MM.1S (cell line): ENCODE measurements around the gene ARHGAP23.

ENCODE experiments used
- DNase-seq: peaks from one replicate; pipeline ENCODE4 v3.0.0-alpha.2; 2015
- H2AFZ ChIP-seq: fragments of 300-600 bp; sonication (generic); 2 replicates; pipeline ENCODE4 v1.6.0; 2016; ENCODE audit warnings: antibody characterized with exemption, low read length
- H3F3A ChIP-seq: fragments of 300-600 bp; sonication (generic); 2 replicates; pipeline ENCODE4 v1.6.1; 2016; ENCODE audit warnings: mild to moderate bottlenecking, antibody characterized with exemption, low read length, moderate library complexity, mixed read lengths; ENCODE audit not compliant: insufficient read depth
- H3K27ac ChIP-seq: fragments of 300-600 bp; sonication (generic); 2 replicates; pipeline ENCODE4 v1.5.1; 2016; ENCODE audit warnings: mild to moderate bottlenecking, low read length
- H3K27me3 ChIP-seq: fragments of 300-600 bp; sonication (generic); replicated peaks from 2 replicates; pipeline ENCODE4 v1.6.0; 2016; ENCODE audit warnings: low read length; ENCODE audit not compliant: insufficient read depth
- H3K36me3 ChIP-seq: fragments of 300-600 bp; sonication (generic); replicated peaks from 2 replicates; pipeline ENCODE4 v1.6.1; 2016; ENCODE audit warnings: mild to moderate bottlenecking, low read length, mixed read lengths; ENCODE audit not compliant: insufficient read depth
- H3K4me1 ChIP-seq: fragments of 300-600 bp; sonication (generic); 2 replicates; pipeline ENCODE4 v1.6.1; 2016; ENCODE audit warnings: low read length, mixed read lengths
- H3K4me2 ChIP-seq: fragments of 300-600 bp; sonication (generic); 2 replicates; pipeline ENCODE4 v1.6.0; 2016; ENCODE audit warnings: low read depth, low read length
- H3K4me3 ChIP-seq: fragments of 300-600 bp; sonication (generic); 2 replicates; pipeline ENCODE4 v1.5.1; 2016; ENCODE audit warnings: low read length, mixed read lengths
- H3K79me2 ChIP-seq: fragments of 300-600 bp; sonication (generic); 2 replicates; pipeline ENCODE4 v1.6.1; 2016; ENCODE audit warnings: mixed run types, low read length, mixed read lengths
- H3K9ac ChIP-seq: fragments of 300-600 bp; sonication (generic); 2 replicates; pipeline ENCODE4 v1.6.1; 2016; ENCODE audit warnings: low read length, mixed read lengths
- H3K9me2 ChIP-seq: fragments of 300-600 bp; sonication (generic); replicated peaks from 2 replicates; pipeline ENCODE4 v1.6.1; 2016; ENCODE audit warnings: mild to moderate bottlenecking, low read length, mixed read lengths; ENCODE audit not compliant: insufficient read depth
- H3K9me3 ChIP-seq: fragments of 300-600 bp; sonication (generic); replicated peaks from 2 replicates; pipeline ENCODE4 v1.6.1; 2016; ENCODE audit warnings: mild to moderate bottlenecking, low read length, mixed read lengths; ENCODE audit not compliant: insufficient read depth
- H4K20me1 ChIP-seq: fragments of 300-600 bp; sonication (generic); 2 replicates; pipeline ENCODE4 v1.6.1; 2016; ENCODE audit warnings: mild to moderate bottlenecking, low read length, moderate library complexity, mixed read lengths; ENCODE audit not compliant: insufficient read depth
- CTCF ChIP-seq: fragments of 300-600 bp; sonication (generic); IDR thresholded peaks from 2 replicates; pipeline ENCODE4 v1.5.1; 2016; ENCODE audit warnings: antibody characterized with exemption, low read length, mixed read lengths
- EZH2 ChIP-seq: fragments of 300-600 bp; sonication (generic); optimal IDR thresholded peaks from 2 replicates; pipeline ENCODE3; 2017; ENCODE audit warnings: low read depth, mild to moderate bottlenecking, antibody characterized with exemption, low read length, mixed read lengths
- EZH2phosphoT487 ChIP-seq: fragments of 300-600 bp; sonication (generic); IDR thresholded peaks from 2 replicates; pipeline ENCODE4 v1.6.1; 2018; ENCODE audit warnings: antibody characterized with exemption, low read length

The ARHGAP23 gene

GRCh38 chr17:38397227-38397626 is 31.0 kb upstream of the ARHGAP23 start:
- Histone ChIP-seq H3K36me3 (no peaks in the 10 kb centered on the region), H2AFZ (no peak overlapping the region), H3K9me3 (no peaks in the 10 kb centered on the region), H3K27ac (no peak overlapping the region), H4K20me1 (no peaks in the 10 kb centered on the region), H3K9me2 (no peaks in the 10 kb centered on the region), H3K9ac (no peak overlapping the region), H3K79me2 (no peaks in the 10 kb centered on the region), H3F3A (no peaks in the 10 kb centered on the region), H3K4me1 (no peaks in the 10 kb centered on the region), H3K4me3 (no peak overlapping the region), H3K27me3 (no peaks in the 10 kb centered on the region), H3K4me2 (no peak overlapping the region)
- no peak for DNase-seq
- TF ChIP-seq CTCF (no peak), EZH2phosphoT487 (no peak)

- DNase-seq = no peak
- no peak overlapping the region for H3K4me3 ChIP-seq
- no peak overlapping the region for H2AFZ ChIP-seq
- TF ChIP-seq EZH2phosphoT487 = no peak
- no peak for TF ChIP-seq EZH2
- no peak for TF ChIP-seq CTCF
- no peaks in the 10 kb centered on the region for H3K27me3 ChIP-seq
- H3K27ac ChIP-seq = no peak overlapping the region
- H3F3A ChIP-seq = no peaks in the 10 kb centered on the region
- no peaks in the 10 kb centered on the region for H4K20me1 ChIP-seq
- no peaks in the 10 kb centered on the region for H3K4me1 ChIP-seq
- H3K36me3 ChIP-seq = no peaks in the 10 kb centered on the region
- H3K9me3 ChIP-seq = no peaks in the 10 kb centered on the region
- H3K79me2 ChIP-seq = no peaks in the 10 kb centered on the region
- no peak overlapping the region for H3K9ac ChIP-seq
- no peaks in the 10 kb centered on the region for H3K9me2 ChIP-seq
- no peak overlapping the region for H3K4me2 ChIP-seq
These were observed 28.0 kb upstream of the ARHGAP23 start for GRCh38 chr17:38400286-38400685.

GRCh38 chr17:38401459-38401858 is 26.8 kb upstream of the ARHGAP23 start:
- no peak for DNase-seq
- no peaks in the 10 kb centered on the region for H3F3A ChIP-seq
- H3K79me2 ChIP-seq = no peaks in the 10 kb centered on the region
- H3K36me3 ChIP-seq = no peaks in the 10 kb centered on the region
- H3K9me2 ChIP-seq = no peaks in the 10 kb centered on the region
- H3K27ac ChIP-seq = no peak overlapping the region
- H2AFZ ChIP-seq = no peak overlapping the region
- no peaks in the 10 kb centered on the region for H3K9me3 ChIP-seq
- H3K27me3 ChIP-seq = no peaks in the 10 kb centered on the region
- TF ChIP-seq EZH2 (no peak), EZH2phosphoT487 (no peak), CTCF (no peak)
- H3K4me3 ChIP-seq = no peak overlapping the region
- H3K4me1 ChIP-seq = no peaks in the 10 kb centered on the region
- H3K9ac ChIP-seq = no peak overlapping the region
- no peaks in the 10 kb centered on the region for H4K20me1 ChIP-seq
- H3K4me2 ChIP-seq = no peak overlapping the region

GRCh38 chr17:38402897-38403296 is 25.4 kb upstream of the ARHGAP23 start:
- no peaks in the 10 kb centered on the region for H3F3A ChIP-seq
- no peak overlapping the region for H3K9ac ChIP-seq
- TF ChIP-seq EZH2 (no peak), CTCF (peak; percentile 7; the same call in 1 of the 2 replicates)
- H2AFZ ChIP-seq = no peak overlapping the region
- no peak overlapping the region for H3K27ac ChIP-seq
- no peaks in the 10 kb centered on the region for H3K4me1 ChIP-seq
- no peak overlapping the region for H3K4me3 ChIP-seq
- no peaks in the 10 kb centered on the region for H4K20me1 ChIP-seq
- no peaks in the 10 kb centered on the region for H3K79me2 ChIP-seq
- H3K4me2 ChIP-seq = no peak overlapping the region
- no peaks in the 10 kb centered on the region for H3K27me3 ChIP-seq
- no peaks in the 10 kb centered on the region for H3K36me3 ChIP-seq
- no peaks in the 10 kb centered on the region for H3K9me2 ChIP-seq
- DNase-seq = no peak
- no peaks in the 10 kb centered on the region for H3K9me3 ChIP-seq
